Coronary artery (tissue), 2 donors: ENCODE data around the gene SPATA12.

ENCODE experiments used
- DNase-seq: peaks from one replicate; pipeline ENCODE4 v3.0.0-alpha.2; 2017; ENCODE audit warnings: low spot score
- H3K27ac ChIP-seq, 2 donors: fragments of 200-600 bp; sonication (generic); one replicate each; pipeline ENCODE4 v1.5.1; 2016 to 2019
- H3K4me3 ChIP-seq: fragments of 200-600 bp; sonication (generic); 2 replicates; pipeline ENCODE4 v1.5.1; 2016; ENCODE audit warnings: mild to moderate bottlenecking, moderate library complexity
- CTCF ChIP-seq: fragments of 200-600 bp; sonication (generic); IDR thresholded peaks from one replicate; pipeline ENCODE4 v1.5.1; 2019; ENCODE audit warnings: antibody characterized with exemption

The SPATA12 gene

GRCh38 chr3:57120451-57121174, 60.1 kb downstream of the SPATA12 start:
- no peak overlapping the region for H3K27ac ChIP-seq
- DNase-seq: no peak
- H3K4me3 ChIP-seq: no peak overlapping the region
- TF ChIP-seq CTCF: no peak
